ENCODE results near the gene C14orf132.

Gene C14orf132

DNA sequence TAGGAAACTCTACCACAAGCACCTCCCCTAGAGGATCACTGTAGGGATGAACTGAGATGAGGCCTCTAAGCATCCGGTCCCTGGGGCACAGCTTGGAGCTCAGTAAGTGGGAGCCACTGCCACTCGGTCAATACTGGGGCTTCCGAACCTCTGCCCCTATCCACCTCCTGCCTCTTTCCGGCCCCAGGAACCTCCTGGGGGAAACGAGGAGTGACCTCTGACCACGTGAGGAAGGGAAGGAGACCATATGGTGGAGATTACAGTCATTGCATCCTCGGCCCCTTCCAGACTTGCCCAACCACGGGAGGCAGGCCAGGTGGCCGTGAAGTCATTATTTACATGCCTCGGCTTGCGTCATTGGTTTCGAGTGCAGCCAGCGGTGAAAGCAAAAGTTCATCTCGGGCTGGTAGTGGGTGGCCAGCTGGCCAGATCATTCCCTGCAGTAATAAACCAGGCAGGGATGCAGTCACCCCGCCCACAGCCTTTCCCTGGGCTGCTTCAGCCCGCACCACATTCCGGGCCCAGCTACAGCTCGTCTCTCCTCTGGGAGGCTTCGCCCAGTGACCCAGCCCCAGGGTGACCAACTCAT is 65.4 kb downstream of the C14orf132 start:
- DNase-seq (no peak), ATAC-seq (ENCODE audit: insufficient read depth, low read depth) (no peak)
- H3K27ac ChIP-seq (ENCODE audit: low read length): no peak overlapping the region

DNA sequence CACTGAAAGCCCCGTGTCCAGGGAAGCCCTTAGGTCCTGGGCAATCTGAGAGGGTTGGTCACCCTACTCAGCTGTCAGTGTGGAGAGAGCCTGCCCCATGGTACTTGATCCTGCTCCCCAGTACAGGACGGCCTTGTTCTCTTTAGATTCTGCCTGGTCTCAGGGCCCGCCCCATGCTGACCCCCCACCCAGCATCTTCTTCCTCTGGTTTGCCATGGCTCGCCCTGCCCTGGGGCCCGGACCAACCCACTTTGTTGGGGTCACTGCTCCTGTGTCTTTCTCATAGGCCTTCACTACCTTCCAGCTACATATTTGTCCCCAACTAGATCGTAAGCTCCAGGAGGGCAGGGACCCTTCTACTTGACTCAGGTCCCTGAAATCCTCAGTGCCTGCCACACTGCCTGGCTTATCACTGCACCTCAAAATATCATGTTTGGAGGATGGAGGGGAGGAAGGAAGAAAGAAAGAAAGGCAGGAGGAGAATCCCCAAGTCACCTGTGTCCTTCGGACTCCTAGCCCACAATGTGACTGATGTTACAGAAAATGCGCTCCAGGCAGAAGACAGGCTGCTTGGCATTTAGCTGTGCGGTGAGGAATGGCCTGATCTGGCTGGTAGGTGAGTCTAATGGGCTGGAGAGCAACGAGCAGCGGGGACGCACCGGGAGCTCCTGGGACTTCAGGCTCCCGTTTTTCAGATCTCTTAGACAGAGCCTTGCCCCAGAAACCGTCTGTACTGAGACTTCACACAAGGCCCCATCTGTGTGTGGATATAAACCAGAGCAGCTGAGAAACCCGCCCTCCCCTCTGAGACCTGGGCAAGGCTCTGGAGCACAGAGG is 66.1 kb downstream of the C14orf132 start:
- Histone ChIP-seq H3K27me3 (ENCODE audit: insufficient read depth, low read length, poor library complexity) (peaks cover 4% of the 10 kb centered on the region), H3K27ac (ENCODE audit: low read length) (no peak overlapping the region), H3K4me1 (ENCODE audit: insufficient read depth, low read length) (no peaks in the 10 kb centered on the region), H2AFZ (ENCODE audit: low read depth, low read length) (no peak overlapping the region), H3K9me3 (ENCODE audit: insufficient read depth, low read length, severe bottlenecking) (no peaks in the 10 kb centered on the region), H3K4me3 (ENCODE audit: low read depth in 1 of 2, low read length in 2 of 2) (no peak overlapping the region), H3K4me2 (ENCODE audit: insufficient read depth, low read length) (no peak overlapping the region), H3K79me2 (ENCODE audit: insufficient read depth, low read length) (no peaks in the 10 kb centered on the region), H4K20me1 (ENCODE audit: insufficient read depth, low read length) (no peaks in the 10 kb centered on the region), H3K9ac (ENCODE audit: low read depth, low read length) (no peak overlapping the region), H3K36me3 (ENCODE audit: insufficient read depth, low read length) (no peaks in the 10 kb centered on the region)
- TF ChIP-seq EZH2 (IDR thresholded peaks at IDR 0.05; ENCODE audit: borderline replicate concordance, low read depth, low read length, severe bottlenecking): no peak
- TF ChIP-seq, protein P1, sequence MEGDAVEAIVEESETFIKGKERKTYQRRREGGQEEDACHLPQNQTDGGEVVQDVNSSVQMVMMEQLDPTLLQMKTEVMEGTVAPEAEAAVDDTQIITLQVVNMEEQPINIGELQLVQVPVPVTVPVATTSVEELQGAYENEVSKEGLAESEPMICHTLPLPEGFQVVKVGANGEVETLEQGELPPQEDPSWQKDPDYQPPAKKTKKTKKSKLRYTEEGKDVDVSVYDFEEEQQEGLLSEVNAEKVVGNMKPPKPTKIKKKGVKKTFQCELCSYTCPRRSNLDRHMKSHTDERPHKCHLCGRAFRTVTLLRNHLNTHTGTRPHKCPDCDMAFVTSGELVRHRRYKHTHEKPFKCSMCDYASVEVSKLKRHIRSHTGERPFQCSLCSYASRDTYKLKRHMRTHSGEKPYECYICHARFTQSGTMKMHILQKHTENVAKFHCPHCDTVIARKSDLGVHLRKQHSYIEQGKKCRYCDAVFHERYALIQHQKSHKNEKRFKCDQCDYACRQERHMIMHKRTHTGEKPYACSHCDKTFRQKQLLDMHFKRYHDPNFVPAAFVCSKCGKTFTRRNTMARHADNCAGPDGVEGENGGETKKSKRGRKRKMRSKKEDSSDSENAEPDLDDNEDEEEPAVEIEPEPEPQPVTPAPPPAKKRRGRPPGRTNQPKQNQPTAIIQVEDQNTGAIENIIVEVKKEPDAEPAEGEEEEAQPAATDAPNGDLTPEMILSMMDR (IDR thresholded peaks at IDR 0.05; ENCODE audit: borderline replicate concordance, extremely low read depth, low read length, poor library complexity, severe bottlenecking): no peak
- ATAC-seq (ENCODE audit: insufficient read depth, low read depth) (no peak), DNase-seq (no peak)

More for the DNA sequence above, 65.4 kb downstream of the C14orf132 start:
- Histone ChIP-seq H3K4me3 (ENCODE audit: low read depth in 1 of 2, low read length in 2 of 2) (no peak overlapping the region), H2AFZ (ENCODE audit: low read depth, low read length) (no peak overlapping the region), H3K9me3 (ENCODE audit: insufficient read depth, low read length, severe bottlenecking) (no peaks in the 10 kb centered on the region), H3K27me3 (ENCODE audit: insufficient read depth, low read length, poor library complexity) (peaks cover 4% of the 10 kb centered on the region), H3K4me2 (ENCODE audit: insufficient read depth, low read length) (no peak overlapping the region), H3K36me3 (ENCODE audit: insufficient read depth, low read length) (no peaks in the 10 kb centered on the region), H3K79me2 (ENCODE audit: insufficient read depth, low read length) (no peaks in the 10 kb centered on the region), H3K4me1 (ENCODE audit: insufficient read depth, low read length) (no peaks in the 10 kb centered on the region), H3K9ac (ENCODE audit: low read depth, low read length) (no peak overlapping the region), H4K20me1 (ENCODE audit: insufficient read depth, low read length) (no peaks in the 10 kb centered on the region)
- TF ChIP-seq EZH2 (IDR thresholded peaks at IDR 0.05; ENCODE audit: borderline replicate concordance, low read depth, low read length, severe bottlenecking): no peak
- TF ChIP-seq, protein P1 (IDR thresholded peaks at IDR 0.05; ENCODE audit: borderline replicate concordance, extremely low read depth, low read length, poor library complexity, severe bottlenecking): no peak

GRCh38 chr14:96105926-96106441 is 66.8 kb downstream of the C14orf132 start:
- no peak for ATAC-seq (ENCODE audit: insufficient read depth, low read depth)

More at GRCh38 chr14:96105926-96106441, 66.8 kb downstream of the C14orf132 start:
- H3K9me3 ChIP-seq (ENCODE audit: insufficient read depth, low read length, severe bottlenecking): no peaks in the 10 kb centered on the region
- DNase-seq: no peak
- no peak overlapping the region for H3K4me3 ChIP-seq (ENCODE audit: low read depth in 1 of 2, low read length in 2 of 2)
- no peaks in the 10 kb centered on the region for H3K79me2 ChIP-seq (ENCODE audit: insufficient read depth, low read length)
- H4K20me1 ChIP-seq (ENCODE audit: insufficient read depth, low read length): no peaks in the 10 kb centered on the region
- no peaks in the 10 kb centered on the region for H3K36me3 ChIP-seq (ENCODE audit: insufficient read depth, low read length)
- H3K27me3 ChIP-seq (ENCODE audit: insufficient read depth, low read length, poor library complexity): peaks cover 4% of the 10 kb centered on the region
- H3K27ac ChIP-seq (ENCODE audit: low read length): no peak overlapping the region
- H3K4me2 ChIP-seq (ENCODE audit: insufficient read depth, low read length): no peak overlapping the region
- H3K9ac ChIP-seq (ENCODE audit: low read depth, low read length): no peak overlapping the region
- no peak overlapping the region for H2AFZ ChIP-seq (ENCODE audit: low read depth, low read length)
- H3K4me1 ChIP-seq (ENCODE audit: insufficient read depth, low read length): no peaks in the 10 kb centered on the region
- TF ChIP-seq, protein P1 (IDR thresholded peaks at IDR 0.05; ENCODE audit: borderline replicate concordance, extremely low read depth, low read length, poor library complexity, severe bottlenecking): no peak
- no peak for TF ChIP-seq EZH2 (IDR thresholded peaks at IDR 0.05; ENCODE audit: borderline replicate concordance, low read depth, low read length, severe bottlenecking)
